ENCODE results near the gene ADAD1.

Gene ADAD1

GRCh38 chr4:122456231-122457116 is 77.7 kb downstream of the ADAD1 start, which contains the start of gene IL2:
TSS of gene IL2 (minus strand) at chr4:122456725. CDS start at chr4:122456440, 285 bp downstream.
- DNase-seq, result no peak

DNA sequence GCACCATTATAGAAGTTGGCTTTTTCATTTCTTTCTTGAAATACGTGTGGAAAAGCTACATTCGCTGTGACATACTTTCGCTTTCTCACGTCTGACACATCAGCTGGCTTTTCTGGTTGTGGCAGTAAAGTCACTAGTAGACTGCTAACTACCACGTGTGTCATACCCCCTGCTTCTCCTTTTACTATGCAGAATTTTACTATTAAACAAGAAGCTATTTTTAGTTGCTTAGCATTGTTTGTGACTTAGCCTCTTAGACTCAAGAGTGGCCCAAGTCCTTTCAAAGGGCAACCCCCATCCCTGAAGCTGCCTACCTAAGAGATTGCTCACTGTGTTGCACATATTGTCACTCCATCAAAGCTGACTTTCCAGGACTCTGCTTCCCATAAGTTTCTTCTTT is 79.8 kb downstream of the ADAD1 start:
- DNase-seq, result no peak

GRCh38 chr4:122469457-122469856 is 90.6 kb downstream of the ADAD1 start:
- no peak for DNase-seq

DNA sequence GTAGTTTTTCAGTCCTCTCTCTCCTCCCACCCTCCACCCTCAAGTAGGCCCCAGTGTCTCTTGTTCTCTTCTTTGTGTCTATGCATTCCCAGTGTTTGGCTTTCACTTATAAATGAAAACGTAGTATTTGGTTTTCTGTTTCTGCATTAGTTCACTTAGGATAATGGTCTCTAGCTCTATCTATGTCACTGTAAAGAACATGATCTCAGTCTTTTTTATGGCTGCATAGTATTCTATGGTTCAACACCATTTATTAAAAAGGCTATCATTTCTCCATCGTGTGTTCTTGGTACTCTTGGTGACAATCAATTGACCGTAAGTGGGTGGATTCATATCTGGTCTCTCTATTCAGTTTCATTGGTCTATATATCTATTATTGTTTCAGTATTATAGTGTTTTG is 96.4 kb downstream of the ADAD1 start:
- no peak for DNase-seq

- DNase-seq, result no peak
Measured at GRCh38 chr4:122476126-122476525, 97.3 kb downstream of the ADAD1 start.

GRCh38 chr4:122476745-122477144 is 97.9 kb downstream of the ADAD1 start:
- DNase-seq, result no peak

All from SW 1271 (cell line).